Measurements from ENCODE around the gene NEK1. TPM values are rescaled to one million over a fixed set of nuclear protein-coding genes. Genes with fewer than 3 reads are reported as not detected.

NEK1 gene
- total RNA-seq, 2 donors from 2014 or later: 12.2 to 15.1 TPM

- H3K4me1 ChIP-seq (ENCODE audit: control insufficient read depth, insufficient read depth, low read length): no peaks in the 10 kb centered on the region
- WGBS, 2 experiments (ENCODE audit: insufficient coverage in 1 of 2, insufficient read length in 1 of 2): 95 to 100% methylated on average over 1 of the region's 1 CpG
- no peak for DNase-seq
- no peak overlapping the region for H3K9ac ChIP-seq (ENCODE audit: extremely low read depth, low read length, poor library complexity, severe bottlenecking)
- H3K27me3 ChIP-seq (ENCODE audit: control insufficient read depth, insufficient read depth, low read length, poor library complexity, severe bottlenecking): no peaks in the 10 kb centered on the region
- no peaks in the 10 kb centered on the region for H3K9me3 Mint-ChIP-seq
- peaks cover 10% of the 10 kb centered on the region for H3K36me3 Mint-ChIP-seq (ENCODE audit: low read depth)
- H3K27ac Mint-ChIP-seq: peak overlapping the region; percentile 4
- H3K4me3 Mint-ChIP-seq: no peak overlapping the region
- H3K36me3 ChIP-seq (ENCODE audit: control insufficient read depth, insufficient read depth, low read length): peaks cover 13% of the 10 kb centered on the region
- TF ChIP-seq CTCF (conservative IDR thresholded peaks at IDR 0.05): no peak
- no peak overlapping the region for H3K27ac ChIP-seq (ENCODE audit: low read depth, low read length)
- H3K4me3 ChIP-seq (ENCODE audit: low read length): no peak overlapping the region
- no peaks in the 10 kb centered on the region for H3K4me1 Mint-ChIP-seq
- no peaks in the 10 kb centered on the region for H3K9me3 ChIP-seq (ENCODE audit: control insufficient read depth, low read length)
- no peaks in the 10 kb centered on the region for H3K27me3 Mint-ChIP-seq (ENCODE audit: insufficient read depth)
These were observed 7.5 kb downstream of the NEK1 start for GRCh38 chr4:169604903-169605331.

- H3K4me3 Mint-ChIP-seq: no peak overlapping the region
- H3K4me1 Mint-ChIP-seq: no peaks in the 10 kb centered on the region
- H3K27ac ChIP-seq (ENCODE audit: low read depth, low read length): no peak overlapping the region
- no peaks in the 10 kb centered on the region for H3K9me3 Mint-ChIP-seq
- H3K27me3 ChIP-seq (ENCODE audit: control insufficient read depth, insufficient read depth, low read length, poor library complexity, severe bottlenecking): no peaks in the 10 kb centered on the region
- WGBS, 2 experiments (ENCODE audit: insufficient coverage in 1 of 2, insufficient read length in 1 of 2): 57 to 64% methylated on average over 1 of the region's 1 CpG
- DNase-seq: no peak
- no peaks in the 10 kb centered on the region for H3K4me1 ChIP-seq (ENCODE audit: control insufficient read depth, insufficient read depth, low read length)
- no peaks in the 10 kb centered on the region for H3K9me3 ChIP-seq (ENCODE audit: control insufficient read depth, low read length)
- peaks cover 13% of the 10 kb centered on the region for H3K36me3 ChIP-seq (ENCODE audit: control insufficient read depth, insufficient read depth, low read length)
- peaks cover 10% of the 10 kb centered on the region for H3K36me3 Mint-ChIP-seq (ENCODE audit: low read depth)
- peak overlapping the region; percentile 4 for H3K27ac Mint-ChIP-seq
- H3K4me3 ChIP-seq (ENCODE audit: low read length): no peak overlapping the region
- TF ChIP-seq CTCF (conservative IDR thresholded peaks at IDR 0.05): no peak
- H3K9ac ChIP-seq (ENCODE audit: extremely low read depth, low read length, poor library complexity, severe bottlenecking): no peak overlapping the region
- H3K27me3 Mint-ChIP-seq (ENCODE audit: insufficient read depth): no peaks in the 10 kb centered on the region
These were observed 8.1 kb downstream of the NEK1 start for GRCh38 chr4:169604131-169604900.

GRCh38 chr4:169603312-169603711 is 9.1 kb downstream of the NEK1 start:
- Histone ChIP-seq H3K27ac (ENCODE audit: low read depth, low read length) (no peak overlapping the region), H3K9ac (ENCODE audit: extremely low read depth, low read length, poor library complexity, severe bottlenecking) (no peak overlapping the region), H3K9me3 (ENCODE audit: control insufficient read depth, low read length) (no peaks in the 10 kb centered on the region), H3K27me3 (ENCODE audit: control insufficient read depth, insufficient read depth, low read length, poor library complexity, severe bottlenecking) (no peaks in the 10 kb centered on the region), H3K4me1 (ENCODE audit: control insufficient read depth, insufficient read depth, low read length) (no peaks in the 10 kb centered on the region), H3K4me3 (ENCODE audit: low read length) (no peak overlapping the region), H3K36me3 (ENCODE audit: control insufficient read depth, insufficient read depth, low read length) (peaks cover 13% of the 10 kb centered on the region)
- 86 to 100% methylated on average over 1 to 2 of the region's 2 CpGs for WGBS, 2 experiments (ENCODE audit: insufficient coverage in 1 of 2, insufficient read length in 1 of 2)
- no peak overlapping the region for H3K4me3 Mint-ChIP-seq
- no peak for TF ChIP-seq CTCF (conservative IDR thresholded peaks at IDR 0.05)
- DNase-seq: no peak
- no peaks in the 10 kb centered on the region for H3K9me3 Mint-ChIP-seq
- H3K27ac Mint-ChIP-seq: no peak overlapping the region
- no peaks in the 10 kb centered on the region for H3K4me1 Mint-ChIP-seq
- peaks cover 7% of the 10 kb centered on the region for H3K36me3 Mint-ChIP-seq (ENCODE audit: low read depth)
- no peaks in the 10 kb centered on the region for H3K27me3 Mint-ChIP-seq (ENCODE audit: insufficient read depth)

Measured in endodermal cell (in vitro differentiated cells).